SJCRH30 (cell line): ENCODE results near the gene CPLX1. TPM values are rescaled to one million over a fixed set of nuclear protein-coding genes. Genes with fewer than 3 reads are reported as not detected.

Experiments
- DNase-seq, 2 experiments: peaks; one replicate each; pipeline ENCODE4 v3.0.0-alpha.2; 2015 to 2020
- H3K27ac ChIP-seq: fragments of 250-450 bp; sonication (Bioruptor Pico); 2 replicates; pipeline ENCODE4 v1.5.1; 2020; ENCODE audit warnings: mild to moderate bottlenecking, moderate library complexity
- H3K27me3 ChIP-seq: fragments of 250-450 bp; sonication (Bioruptor Pico); 2 replicates; pipeline ENCODE4 v1.5.1; 2020; ENCODE audit warnings: mild to moderate bottlenecking, moderate library complexity
- H3K36me3 ChIP-seq: fragments of 250-450 bp; sonication (Bioruptor Pico); 2 replicates; pipeline ENCODE4 v1.5.1; 2020; ENCODE audit warnings: mild to moderate bottlenecking, moderate library complexity
- H3K4me1 ChIP-seq: fragments of 250-450 bp; sonication (Bioruptor Pico); 2 replicates; pipeline ENCODE4 v1.5.1; 2020; ENCODE audit warnings: mild to moderate bottlenecking, moderate library complexity
- H3K4me3 ChIP-seq: fragments of 250-450 bp; sonication (Bioruptor Pico); 2 replicates; pipeline ENCODE4 v1.5.1; 2020; ENCODE audit warnings: mild to moderate bottlenecking, moderate library complexity
- H3K9me3 ChIP-seq: fragments of 250-450 bp; sonication (Bioruptor Pico); replicated peaks from 2 replicates; pipeline ENCODE4 v1.5.1; 2020; ENCODE audit warnings: mild to moderate bottlenecking, moderate library complexity
- total RNA-seq: library from RNA; depleted of rRNA; stranded (reverse); fragments of >200 nt; shearing (Covaris generic); gene quantifications from 2 replicates; pipeline ENCODE4 v1.2.3, GENCODE V29; 2014

CPLX1 gene
- total RNA-seq, 1 experiment from 2014 or later: 0.59 TPM

- H3K9me3 ChIP-seq: no peaks in the 10 kb centered on the region
- no peaks in the 10 kb centered on the region for H3K36me3 ChIP-seq
- peaks cover 20% of the 10 kb centered on the region for H3K4me1 ChIP-seq
- no peak for DNase-seq
- H3K27me3 ChIP-seq: no peaks in the 10 kb centered on the region
- no peak overlapping the region for H3K27ac ChIP-seq
- H3K4me3 ChIP-seq: no peak overlapping the region
Observed at GRCh38 chr4:832108-832507, 6.2 kb upstream of the CPLX1 start.

- Histone ChIP-seq H3K27ac (no peak overlapping the region), H3K36me3 (no peaks in the 10 kb centered on the region), H3K27me3 (no peaks in the 10 kb centered on the region), H3K9me3 (no peaks in the 10 kb centered on the region), H3K4me1 (peaks cover 20% of the 10 kb centered on the region), H3K4me3 (no peak overlapping the region)
- DNase-seq: no peak
Observed at GRCh38 chr4:831483-831805, 5.5 kb upstream of the CPLX1 start.

- no peak overlapping the region for H3K27ac ChIP-seq
- no peak overlapping the region for H3K4me3 ChIP-seq
- no peak for DNase-seq
- peaks cover 20% of the 10 kb centered on the region for H3K4me1 ChIP-seq
- H3K9me3 ChIP-seq: no peaks in the 10 kb centered on the region
- no peaks in the 10 kb centered on the region for H3K27me3 ChIP-seq
- no peaks in the 10 kb centered on the region for H3K36me3 ChIP-seq
Observed at GRCh38 chr4:830601-831482, 4.9 kb upstream of the CPLX1 start.

GRCh38 chr4:829761-830600 is 4.1 kb upstream of the CPLX1 start:
- Histone ChIP-seq H3K4me1 (peaks cover 13% of the 10 kb centered on the region), H3K9me3 (no peaks in the 10 kb centered on the region), H3K27me3 (no peaks in the 10 kb centered on the region), H3K36me3 (no peaks in the 10 kb centered on the region), H3K27ac (no peak overlapping the region), H3K4me3 (no peak overlapping the region)
- DNase-seq: peak in 1 of 2 experiments; percentile 26

- no peak overlapping the region for H3K4me3 ChIP-seq
- H3K36me3 ChIP-seq: no peaks in the 10 kb centered on the region
- no peaks in the 10 kb centered on the region for H3K9me3 ChIP-seq
- no peak overlapping the region for H3K27ac ChIP-seq
- DNase-seq: no peak
- peaks cover 6% of the 10 kb centered on the region; the same call in 1 of the 2 replicates for H3K4me1 ChIP-seq
- no peaks in the 10 kb centered on the region for H3K27me3 ChIP-seq
Observed at GRCh38 chr4:829291-829690, 3.4 kb upstream of the CPLX1 start.

GRCh38 chr4:828641-829271 is 2.8 kb upstream of the CPLX1 start:
- no peak for DNase-seq
- Histone ChIP-seq H3K36me3 (no peaks in the 10 kb centered on the region), H3K27me3 (peaks cover 2% of the 10 kb centered on the region; the same call in 1 of the 2 replicates), H3K27ac (no peak overlapping the region), H3K4me3 (no peak overlapping the region), H3K9me3 (no peaks in the 10 kb centered on the region), H3K4me1 (peaks cover 8% of the 10 kb centered on the region; the same call in 1 of the 2 replicates)

- H3K4me3 ChIP-seq: no peak overlapping the region
- no peak overlapping the region for H3K27ac ChIP-seq
- H3K27me3 ChIP-seq: peaks cover 5% of the 10 kb centered on the region
- no peak for DNase-seq
- no peaks in the 10 kb centered on the region for H3K36me3 ChIP-seq
- no peaks in the 10 kb centered on the region for H3K9me3 ChIP-seq
- peaks cover 9% of the 10 kb centered on the region; the same call in 1 of the 2 replicates for H3K4me1 ChIP-seq
Observed at GRCh38 chr4:827209-828081, 1.5 kb upstream of the CPLX1 start.

GRCh38 chr4:826508-827208 is 729 bp upstream of the CPLX1 start:
- H3K9me3 ChIP-seq: no peaks in the 10 kb centered on the region
- no peak overlapping the region for H3K27ac ChIP-seq
- peaks cover 5% of the 10 kb centered on the region for H3K27me3 ChIP-seq
- no peaks in the 10 kb centered on the region for H3K36me3 ChIP-seq
- H3K4me3 ChIP-seq: no peak overlapping the region
- H3K4me1 ChIP-seq: peaks cover 9% of the 10 kb centered on the region; the same call in 1 of the 2 replicates
- no peak for DNase-seq

GRCh38 chr4:825063-825970 is 612 bp downstream of the CPLX1 start:
- H3K9me3 ChIP-seq: no peaks in the 10 kb centered on the region
- peaks cover 5% of the 10 kb centered on the region for H3K27me3 ChIP-seq
- H3K4me3 ChIP-seq: no peak overlapping the region
- H3K36me3 ChIP-seq: no peaks in the 10 kb centered on the region
- peaks cover 9% of the 10 kb centered on the region; the same call in 1 of the 2 replicates for H3K4me1 ChIP-seq
- DNase-seq: no peak
- H3K27ac ChIP-seq: no peak overlapping the region

- peaks cover 5% of the 10 kb centered on the region for H3K27me3 ChIP-seq
Observed at GRCh38 chr4:824461-825062, 1.4 kb downstream of the CPLX1 start.

GRCh38 chr4:823761-824460 is 2.0 kb downstream of the CPLX1 start:
- H3K27ac ChIP-seq: no peak overlapping the region
- no peaks in the 10 kb centered on the region for H3K9me3 ChIP-seq
- peaks cover 5% of the 10 kb centered on the region for H3K27me3 ChIP-seq
- peak; percentile 60 to 68 for DNase-seq
- H3K36me3 ChIP-seq: no peaks in the 10 kb centered on the region
- peaks cover 9% of the 10 kb centered on the region; the same call in 1 of the 2 replicates for H3K4me1 ChIP-seq
- H3K4me3 ChIP-seq: peak overlapping the region; percentile 21

More at GRCh38 chr4:824461-825062, 1.4 kb downstream of the CPLX1 start:
- peaks cover 9% of the 10 kb centered on the region; the same call in 1 of the 2 replicates for H3K4me1 ChIP-seq
- DNase-seq: no peak
- H3K9me3 ChIP-seq: no peaks in the 10 kb centered on the region
- no peaks in the 10 kb centered on the region for H3K36me3 ChIP-seq
- no peak overlapping the region for H3K27ac ChIP-seq
- H3K4me3 ChIP-seq: peak overlapping the region; percentile 21
